Immature natural killer cell (primary cell): ENCODE measurements around the gene PRKCE. TPM values are rescaled to one million over a fixed set of nuclear protein-coding genes. Genes with fewer than 3 reads are reported as not detected.

Experiments used
- DNase-seq, 3 donors: peaks; one replicate each; pipeline ENCODE4 v3.0.0; 2022; ENCODE audit warnings: mixed read lengths in 1 of 3
- H3K27ac Mint-ChIP-seq, 6 donors: one replicate each; pipeline ENCODE4 v1.8.0; 2020; ENCODE audit warnings: mixed read lengths in 6 of 6, mild to moderate bottlenecking in 5 of 6, inconsistent platforms in 4 of 6, moderate library complexity in 3 of 6
- H3K27me3 Mint-ChIP-seq, 3 donors: one replicate each; pipeline ENCODE4 v1.8.0; 2020 to 2021; ENCODE audit warnings: low read depth in 3 of 3, mild to moderate bottlenecking in 3 of 3, mixed read lengths in 3 of 3, moderate library complexity in 3 of 3, inconsistent platforms in 1 of 3
- H3K36me3 Mint-ChIP-seq, 3 donors: one replicate each; pipeline ENCODE4 v1.8.0; 2020; ENCODE audit warnings: mixed read lengths in 3 of 3, inconsistent platforms in 2 of 3, mild to moderate bottlenecking in 2 of 3
- H3K4me1 Mint-ChIP-seq, 2 donors: one replicate each; pipeline ENCODE4 v1.8.0; 2020; ENCODE audit warnings: inconsistent platforms in 2 of 2, mild to moderate bottlenecking in 2 of 2, mixed read lengths in 2 of 2, moderate library complexity in 1 of 2
- H3K4me3 Mint-ChIP-seq, 5 donors: one replicate each; pipeline ENCODE4 v1.8.0; 2020; ENCODE audit warnings: mild to moderate bottlenecking in 5 of 5, mixed read lengths in 5 of 5, inconsistent platforms in 3 of 5, moderate library complexity in 3 of 5
- H3K9me3 Mint-ChIP-seq, 6 donors: one replicate each; pipeline ENCODE4 v1.8.0; 2020; ENCODE audit warnings: mild to moderate bottlenecking in 6 of 6, mixed read lengths in 6 of 6, inconsistent platforms in 4 of 6, moderate library complexity in 3 of 6
- polyA plus RNA-seq, 3 donors: library from polyadenylated mRNA; unstranded; fragments of 300-500 nt; fragmentation: Illumina TruSeq; gene quantifications; one replicate each; pipeline ENCODE4 v1.2.3, GENCODE V29; 2021

The PRKCE gene
- polyA plus RNA-seq, 3 donors from 2014 or later, result 1.0 to 3.0 (median 2.5) TPM

GRCh38 chr2:45786836-45787357, 135.4 kb downstream of the PRKCE start:
- H3K36me3 Mint-ChIP-seq, result no peaks in the 10 kb centered on the region
- no peak overlapping the region for H3K27ac Mint-ChIP-seq
- no peaks in the 10 kb centered on the region for H3K4me1 Mint-ChIP-seq
- H3K27me3 Mint-ChIP-seq, result no peaks in the 10 kb centered on the region
- H3K9me3 Mint-ChIP-seq, result no peaks in the 10 kb centered on the region
- no peak for DNase-seq
- H3K4me3 Mint-ChIP-seq, result no peak overlapping the region

- H3K27ac Mint-ChIP-seq, result no peak overlapping the region
- H3K4me3 Mint-ChIP-seq, result no peak overlapping the region
- DNase-seq, result no peak
- no peaks in the 10 kb centered on the region for H3K36me3 Mint-ChIP-seq
- H3K27me3 Mint-ChIP-seq, result no peaks in the 10 kb centered on the region
- no peaks in the 10 kb centered on the region for H3K4me1 Mint-ChIP-seq
- H3K9me3 Mint-ChIP-seq, result no peaks in the 10 kb centered on the region
These were observed 136.9 kb downstream of the PRKCE start for GRCh38 chr2:45788401-45788800.

DNA sequence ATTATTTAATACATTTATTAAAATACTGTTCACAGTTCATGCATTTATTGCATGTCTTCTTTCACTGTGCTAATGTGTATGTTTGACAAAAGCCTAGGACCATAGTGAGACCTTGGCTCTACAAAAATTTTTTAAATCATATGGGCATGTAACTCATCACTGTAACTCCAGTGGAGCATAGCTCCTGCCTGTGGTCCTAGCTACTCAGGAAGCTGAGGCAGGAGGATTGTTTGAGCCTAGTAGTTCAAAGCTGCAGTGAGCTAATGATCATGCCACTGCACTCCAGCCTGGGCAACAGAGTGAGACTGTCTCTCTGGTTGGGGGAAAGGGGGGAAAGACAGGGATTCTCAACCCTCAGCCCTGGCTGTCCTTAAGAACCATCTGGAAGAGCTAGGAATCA, 137.8 kb downstream of the PRKCE start:
- Mint-ChIP-seq H3K4me1 (no peaks in the 10 kb centered on the region), H3K36me3 (no peaks in the 10 kb centered on the region), H3K27me3 (no peaks in the 10 kb centered on the region), H3K4me3 (no peak overlapping the region), H3K27ac (no peak overlapping the region), H3K9me3 (no peaks in the 10 kb centered on the region)
- DNase-seq, result no peak

GRCh38 chr2:45789961-45790723, 138.7 kb downstream of the PRKCE start:
- Mint-ChIP-seq H3K4me1 (no peaks in the 10 kb centered on the region), H3K4me3 (no peak overlapping the region)

GRCh38 chr2:45793305-45793962, 142.0 kb downstream of the PRKCE start:
- Mint-ChIP-seq H3K4me3 (no peak overlapping the region), H3K36me3 (no peaks in the 10 kb centered on the region), H3K27ac (no peak overlapping the region), H3K27me3 (peaks cover 0 to 2% (median 0%) of the 10 kb centered on the region in 3 donors), H3K9me3 (no peaks in the 10 kb centered on the region), H3K4me1 (peaks cover 0 to 1% of the 10 kb centered on the region in 2 donors)
- no peak for DNase-seq

More at GRCh38 chr2:45789961-45790723, 138.7 kb downstream of the PRKCE start:
- H3K9me3 Mint-ChIP-seq, result no peaks in the 10 kb centered on the region
- H3K27me3 Mint-ChIP-seq, result peaks cover 0 to under 1% (median 0%) of the 10 kb centered on the region in 3 donors
- DNase-seq, result no peak
- H3K36me3 Mint-ChIP-seq, result no peaks in the 10 kb centered on the region
- H3K27ac Mint-ChIP-seq, result no peak overlapping the region

DNA sequence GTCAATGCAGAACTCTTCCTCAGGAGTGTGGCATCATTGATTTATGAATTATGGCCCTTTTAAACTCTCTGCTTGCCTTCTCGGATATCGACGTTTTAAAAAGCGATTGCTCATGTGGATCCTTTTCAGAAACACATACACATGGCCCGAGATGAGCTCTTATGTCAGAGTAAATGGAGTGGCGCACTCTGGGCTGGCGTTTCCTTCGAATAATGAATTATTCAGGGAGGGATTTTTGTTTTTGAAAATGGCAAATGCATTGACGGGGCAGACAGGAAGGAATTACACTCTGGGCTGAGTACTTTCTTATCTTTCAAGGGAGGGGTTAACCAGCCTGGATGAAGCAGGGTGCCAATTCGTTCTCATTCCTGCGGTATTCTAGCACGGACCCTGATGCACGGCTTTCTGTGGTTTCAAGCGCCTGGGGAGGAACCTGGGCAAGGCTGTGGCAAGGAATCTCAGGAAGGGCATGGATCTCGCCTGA, 142.7 kb downstream of the PRKCE start:
- Mint-ChIP-seq H3K4me3 (no peak overlapping the region), H3K27ac (no peak overlapping the region), H3K27me3 (peaks cover 0 to 2% (median 0%) of the 10 kb centered on the region in 3 donors)

GRCh38 chr2:45796500-45796899, 145.0 kb downstream of the PRKCE start:
- Mint-ChIP-seq H3K9me3 (no peaks in the 10 kb centered on the region), H3K36me3 (no peaks in the 10 kb centered on the region), H3K4me1 (peaks cover 0 to 6% of the 10 kb centered on the region in 2 donors), H3K27me3 (peaks cover 0 to 2% (median 1%) of the 10 kb centered on the region in 3 donors), H3K4me3 (no peak overlapping the region), H3K27ac (no peak overlapping the region)
- no peak for DNase-seq

More for the DNA sequence above, 142.7 kb downstream of the PRKCE start:
- Mint-ChIP-seq H3K36me3 (no peaks in the 10 kb centered on the region), H3K4me1 (peaks cover 0 to 1% of the 10 kb centered on the region in 2 donors), H3K9me3 (no peaks in the 10 kb centered on the region)
- DNase-seq, result no peak

GRCh38 chr2:45797451-45798230, 146.2 kb downstream of the PRKCE start:
- no peak overlapping the region for H3K4me3 Mint-ChIP-seq
- H3K27ac Mint-ChIP-seq, result no peak overlapping the region
- no peaks in the 10 kb centered on the region for H3K36me3 Mint-ChIP-seq
- H3K4me1 Mint-ChIP-seq, result peaks cover 0 to 6% of the 10 kb centered on the region in 2 donors
- no peaks in the 10 kb centered on the region for H3K9me3 Mint-ChIP-seq
- no peak for DNase-seq
- H3K27me3 Mint-ChIP-seq, result peaks cover 0 to 2% (median 1%) of the 10 kb centered on the region in 3 donors

GRCh38 chr2:45799679-45800381, 148.4 kb downstream of the PRKCE start:
- H3K4me3 Mint-ChIP-seq, result no peak overlapping the region
- no peaks in the 10 kb centered on the region for H3K9me3 Mint-ChIP-seq
- H3K27me3 Mint-ChIP-seq, result peaks cover 0 to 2% (median 1%) of the 10 kb centered on the region in 3 donors
- no peak for DNase-seq
- no peak overlapping the region for H3K27ac Mint-ChIP-seq
- H3K4me1 Mint-ChIP-seq, result peaks cover 0 to 6% of the 10 kb centered on the region in 2 donors
- no peaks in the 10 kb centered on the region for H3K36me3 Mint-ChIP-seq

GRCh38 chr2:45802499-45803138, 151.1 kb downstream of the PRKCE start:
- no peak overlapping the region for H3K27ac Mint-ChIP-seq
- H3K9me3 Mint-ChIP-seq, result no peaks in the 10 kb centered on the region
- no peaks in the 10 kb centered on the region for H3K36me3 Mint-ChIP-seq
- peaks cover 2 to 7% (median 4%) of the 10 kb centered on the region in 3 donors for H3K27me3 Mint-ChIP-seq
- no peak overlapping the region for H3K4me3 Mint-ChIP-seq
- DNase-seq, result no peak
- H3K4me1 Mint-ChIP-seq, result peaks cover 0 to 4% of the 10 kb centered on the region in 2 donors

- H3K9me3 Mint-ChIP-seq, result no peaks in the 10 kb centered on the region
- H3K36me3 Mint-ChIP-seq, result no peaks in the 10 kb centered on the region
- peaks cover 0 to 2% of the 10 kb centered on the region in 2 donors for H3K4me1 Mint-ChIP-seq
- no peak overlapping the region for H3K4me3 Mint-ChIP-seq
- no peak overlapping the region for H3K27ac Mint-ChIP-seq
- H3K27me3 Mint-ChIP-seq, result peaks cover 2 to 7% (median 4%) of the 10 kb centered on the region in 3 donors
- DNase-seq, result no peak
These were observed 153.7 kb downstream of the PRKCE start for GRCh38 chr2:45804987-45805755.
